Stimulated activated CD8-positive, alpha-beta memory T cell treated with anti-CD3 and anti-CD28 coated beads, Interleukin-7, amount 100 ng/mL, for 4 hours (primary cell): Measurements from ENCODE around the gene TLE2.
A peak's percentile ranks its signal among the peaks of the same experiment; 100 is the strongest.
"Not testable (repeated sequence)": the region's sequence is repeated elsewhere in the genome, so short reads cannot be mapped to it uniquely, and the experiment has no call there.

Source experiments
- DNase-seq, 2 donors: peaks; one replicate each; pipeline ENCODE4 v3.0.0-alpha.2; 2020; ENCODE audit warnings: low read depth in 2 of 2

TLE2 gene

GRCh38 chr19:3056417-3057088 is 27.5 kb upstream of the TLE2 start:
- DNase-seq: no peak

GRCh38 chr19:3055741-3056416 is 26.8 kb upstream of the TLE2 start:
- DNase-seq: no peak

GRCh38 chr19:3054972-3055740 is 26.1 kb upstream of the TLE2 start:
- no peak for DNase-seq

- DNase-seq: no peak
Observed at GRCh38 chr19:3054265-3054971, 25.3 kb upstream of the TLE2 start.

GRCh38 chr19:3053780-3054179 is 24.7 kb upstream of the TLE2 start:
- DNase-seq: no peak

GRCh38 chr19:3053218-3053621 is 24.1 kb upstream of the TLE2 start:
- DNase-seq: no peak

GRCh38 chr19:3050016-3050415 is 20.9 kb upstream of the TLE2 start:
- DNase-seq: not testable (repeated sequence)

- no peak for DNase-seq
Observed at GRCh38 chr19:3049089-3049488, 20.0 kb upstream of the TLE2 start.

- no peak for DNase-seq
Observed at GRCh38 chr19:3048190-3048533, 19.1 kb upstream of the TLE2 start.

- peak in 1 of 2 donors; percentile 32 for DNase-seq
Observed at GRCh38 chr19:3047496-3048189, 18.6 kb upstream of the TLE2 start.

- DNase-seq: no peak
Observed at GRCh38 chr19:3046698-3047495, 17.8 kb upstream of the TLE2 start.

GRCh38 chr19:3045885-3046697 is 17.0 kb upstream of the TLE2 start:
- no peak for DNase-seq

- DNase-seq: no peak
Observed at GRCh38 chr19:3045191-3045590, 16.1 kb upstream of the TLE2 start.

GRCh38 chr19:3042621-3043267 is 13.7 kb upstream of the TLE2 start:
- DNase-seq: no peak

GRCh38 chr19:3041761-3042620 is 12.9 kb upstream of the TLE2 start:
- DNase-seq: no peak

- DNase-seq: no peak
Observed at GRCh38 chr19:3041327-3041726, 12.2 kb upstream of the TLE2 start.

- DNase-seq: no peak
Observed at GRCh38 chr19:3039641-3040077, 10.6 kb upstream of the TLE2 start.

- DNase-seq: no peak
Observed at GRCh38 chr19:3039125-3039524, 10.0 kb upstream of the TLE2 start.
